ENCODE measurements around the gene TTC7B.

Gene TTC7B

DNA sequence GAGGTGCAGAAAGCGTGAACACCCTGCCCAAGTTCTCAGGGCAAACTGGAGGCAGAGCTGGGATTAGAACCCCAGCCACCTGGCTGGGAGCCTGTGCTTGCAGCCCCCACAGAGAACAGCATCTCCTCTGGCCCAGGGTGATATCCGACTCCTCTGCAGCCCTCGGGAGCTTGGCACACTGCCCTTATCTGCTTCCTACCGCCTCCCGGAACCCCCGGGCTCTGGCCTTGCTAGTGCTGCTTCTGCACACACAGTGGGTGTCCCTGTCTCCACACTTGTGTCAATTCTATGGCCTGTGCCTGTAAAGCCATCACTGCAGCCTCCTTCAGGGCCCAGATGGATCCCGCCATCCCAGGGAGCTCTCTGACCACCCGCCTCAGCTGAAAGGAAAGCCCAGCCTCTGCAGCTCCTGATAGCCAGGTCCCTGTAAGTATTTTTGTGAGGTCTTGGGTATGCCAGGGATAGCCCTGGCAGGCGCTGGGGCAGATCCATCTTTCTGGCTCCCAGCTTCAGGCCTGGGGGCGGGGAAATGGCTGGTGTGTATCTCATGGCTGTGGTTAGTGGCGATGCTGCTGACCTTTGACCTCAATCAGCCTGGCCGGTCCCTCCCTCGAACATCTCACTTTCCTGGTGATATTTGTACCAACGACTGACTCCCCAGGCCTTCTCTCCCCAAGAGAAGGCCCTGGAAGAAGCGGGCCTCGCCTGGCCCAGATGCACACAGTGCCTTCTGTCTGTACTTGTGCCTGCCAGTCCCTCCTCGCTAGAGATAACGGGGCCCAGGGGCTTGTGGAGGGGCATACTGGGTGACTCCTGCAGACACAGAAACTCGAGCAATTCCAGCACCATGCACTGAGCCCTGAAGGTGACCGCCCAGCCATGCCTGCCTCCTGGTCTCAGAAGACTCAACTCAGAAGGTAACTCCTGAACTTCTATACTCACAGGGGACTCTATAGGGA, 235.6 kb downstream of the TTC7B start:
- in situ Hi-C loops (cut with HindIII; ENCODE audit: low pct_ligation_motif_present, low pct_unique_long_range_greater_than_20kb, low sequenced_read_pairs) = no loop called here
- no peak for DNase-seq

DNA sequence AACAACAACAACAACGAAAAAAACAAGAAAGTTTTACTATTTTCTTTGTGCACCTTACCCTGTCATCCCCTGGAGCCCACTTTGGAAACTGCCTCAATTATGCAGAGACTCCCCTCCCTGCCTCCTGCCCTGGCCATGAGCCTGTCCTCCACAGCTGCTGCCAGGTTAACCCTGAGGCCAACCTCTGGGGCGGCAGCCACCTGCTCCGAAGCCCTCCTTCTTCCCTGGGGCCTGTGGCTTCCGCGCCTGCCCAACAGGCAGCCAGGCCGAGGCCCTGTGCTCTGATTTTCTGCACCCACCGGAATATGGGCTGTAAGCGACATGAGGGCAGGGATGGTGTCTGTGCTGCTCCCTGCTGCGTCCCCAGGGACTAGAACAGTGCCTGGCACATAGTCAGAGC, 236.4 kb downstream of the TTC7B start:
- DNase-seq = no peak
- in situ Hi-C loops (cut with HindIII; ENCODE audit: low pct_ligation_motif_present, low pct_unique_long_range_greater_than_20kb, low sequenced_read_pairs) = no loop called here

DNA sequence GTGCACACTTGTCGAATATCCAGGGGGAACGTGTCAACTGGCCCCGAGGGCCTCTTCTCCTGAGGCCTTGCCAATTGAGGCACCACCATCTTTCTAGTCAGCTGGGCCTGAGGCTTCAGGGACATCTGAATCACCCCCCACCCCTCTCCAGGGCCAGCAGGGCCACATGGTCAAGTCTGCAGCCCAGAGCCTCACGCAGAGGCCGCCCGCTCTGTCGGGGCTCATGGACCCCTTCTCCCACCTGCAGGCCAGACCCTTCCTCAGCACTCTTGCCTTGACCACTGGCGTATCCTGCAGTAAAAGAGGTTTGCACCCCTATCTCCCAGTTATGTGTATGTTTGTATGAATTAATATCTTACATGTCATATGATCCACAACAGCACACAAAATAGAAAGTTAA, 237.1 kb downstream of the TTC7B start:
- in situ Hi-C loops (cut with HindIII; ENCODE audit: low pct_ligation_motif_present, low pct_unique_long_range_greater_than_20kb, low sequenced_read_pairs) = no loop called here
- no peak for DNase-seq

DNA sequence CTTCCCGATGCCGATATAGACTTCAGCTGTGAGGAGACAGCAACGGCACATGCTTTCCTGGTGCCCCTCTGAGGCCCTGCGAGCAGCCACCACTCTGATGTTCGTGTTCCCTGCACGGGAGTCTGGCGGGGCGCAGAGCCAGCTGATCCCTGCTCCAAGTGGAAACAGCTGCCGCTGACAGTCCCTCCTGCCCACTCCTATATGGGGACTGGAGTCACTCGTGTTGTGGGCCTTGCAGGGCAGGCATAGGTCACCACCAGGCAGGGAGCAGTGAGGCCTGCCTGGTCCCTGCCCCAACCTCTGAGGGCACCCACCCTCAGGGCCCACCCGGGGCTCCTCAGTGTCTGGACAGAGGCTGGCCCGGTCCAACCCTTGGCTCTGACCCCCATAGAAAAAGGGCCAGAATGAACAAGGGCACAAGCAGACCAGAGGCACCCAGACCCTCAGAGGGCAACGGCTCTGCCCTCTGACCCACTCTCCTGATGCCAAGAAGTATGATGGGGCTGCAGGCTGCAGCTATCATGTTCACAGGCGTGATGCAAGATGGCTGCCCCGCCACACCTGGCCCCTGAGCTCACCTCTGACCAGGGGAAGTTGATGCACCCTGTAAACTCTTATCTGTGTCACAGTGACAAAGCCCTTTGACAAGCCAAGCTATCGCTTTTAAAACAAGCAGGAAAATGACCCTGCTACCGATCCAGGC, 237.8 kb downstream of the TTC7B start:
- in situ Hi-C loops (cut with HindIII; ENCODE audit: low pct_ligation_motif_present, low pct_unique_long_range_greater_than_20kb, low sequenced_read_pairs) = no loop called here

DNA sequence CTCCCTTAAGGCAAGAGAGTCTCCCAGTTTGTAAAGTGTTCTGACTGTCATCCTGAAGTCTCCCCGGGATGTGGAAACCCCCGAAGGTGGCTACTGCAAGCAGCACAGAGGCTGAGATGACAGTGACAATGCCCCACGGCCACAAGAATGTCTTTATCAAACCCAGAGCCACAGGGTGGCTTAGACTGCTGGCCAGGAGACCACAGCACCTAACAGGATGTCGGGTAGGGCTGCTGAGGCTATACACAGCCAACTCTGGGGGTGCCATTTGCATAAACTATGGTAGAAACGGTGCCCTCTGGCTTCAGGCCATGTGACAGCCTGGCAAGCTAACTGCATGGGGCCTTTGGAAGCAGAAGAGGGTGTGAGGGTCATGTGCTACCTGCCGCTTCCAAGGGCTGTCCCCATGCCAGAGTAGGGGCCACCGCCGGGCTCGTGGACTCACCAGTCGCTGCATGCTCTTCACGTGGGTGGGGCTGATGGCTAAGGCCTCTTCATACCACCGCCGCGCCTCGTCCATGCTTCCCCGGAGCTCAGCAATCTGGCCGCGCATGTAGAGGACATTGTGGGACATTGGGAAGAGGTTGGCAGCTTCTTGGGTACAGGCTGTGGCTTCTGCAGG, 238.5 kb downstream of the TTC7B start:
- in situ Hi-C loops (cut with HindIII; ENCODE audit: low pct_ligation_motif_present, low pct_unique_long_range_greater_than_20kb, low sequenced_read_pairs) = no loop called here
- DNase-seq = no peak

More for the DNA sequence above, 237.8 kb downstream of the TTC7B start:
- DNase-seq = no peak

DNA sequence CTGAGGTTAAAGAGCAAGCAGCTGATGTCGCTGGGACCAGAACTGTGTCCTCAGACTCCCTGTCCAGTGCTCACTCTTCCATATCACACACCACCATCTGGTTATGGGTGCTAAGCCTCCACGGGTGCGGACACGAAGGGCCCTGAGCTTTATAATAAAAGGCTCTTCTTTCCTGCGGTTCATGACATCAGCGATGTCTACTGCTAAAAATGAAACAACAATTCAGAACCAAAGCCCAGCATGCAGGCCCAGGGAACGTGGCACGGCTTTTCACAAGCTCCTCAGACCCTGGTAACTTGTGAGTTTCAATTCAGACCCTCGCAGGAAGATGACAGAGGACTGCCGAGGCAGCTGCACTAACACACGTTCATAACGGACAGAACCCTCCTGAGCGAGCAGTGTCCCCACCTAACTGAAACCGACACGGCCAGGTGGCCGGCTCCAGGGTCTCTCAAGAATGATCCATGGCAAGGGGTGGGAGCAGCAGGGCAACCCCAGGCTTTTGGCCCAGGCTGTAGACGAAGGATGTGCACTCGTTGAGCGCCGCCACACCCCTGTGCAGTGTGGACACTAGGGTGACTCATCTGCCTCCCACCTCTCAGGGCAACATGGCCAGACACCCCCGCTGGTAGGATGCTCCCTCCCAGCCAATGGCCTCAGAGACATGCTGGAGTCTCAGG, 239.1 kb downstream of the TTC7B start:
- in situ Hi-C loops (cut with HindIII; ENCODE audit: low pct_ligation_motif_present, low pct_unique_long_range_greater_than_20kb, low sequenced_read_pairs) = no loop called here
- no peak for DNase-seq

DNA sequence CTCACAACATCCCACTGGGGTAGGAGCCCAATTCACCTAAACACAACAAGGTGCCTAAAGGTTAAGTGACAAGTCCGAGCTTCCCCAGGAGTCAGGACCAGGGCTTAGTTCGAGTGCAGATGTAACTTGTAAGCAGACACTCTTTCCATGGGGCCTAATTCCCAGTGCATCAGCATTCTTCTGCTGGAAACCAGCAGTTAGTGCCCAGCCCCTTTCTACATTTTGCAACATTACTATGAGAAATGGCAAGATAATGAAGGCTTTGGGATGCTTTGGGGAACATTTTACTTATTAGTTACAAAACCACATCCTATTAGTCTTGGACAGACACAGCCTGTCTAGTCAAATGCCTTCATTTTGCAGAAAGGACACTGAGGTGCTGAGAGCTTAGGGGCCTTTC, 239.6 kb downstream of the TTC7B start:
- no peak for DNase-seq
- in situ Hi-C loops (cut with HindIII; ENCODE audit: low pct_ligation_motif_present, low pct_unique_long_range_greater_than_20kb, low sequenced_read_pairs) = no loop called here

DNA sequence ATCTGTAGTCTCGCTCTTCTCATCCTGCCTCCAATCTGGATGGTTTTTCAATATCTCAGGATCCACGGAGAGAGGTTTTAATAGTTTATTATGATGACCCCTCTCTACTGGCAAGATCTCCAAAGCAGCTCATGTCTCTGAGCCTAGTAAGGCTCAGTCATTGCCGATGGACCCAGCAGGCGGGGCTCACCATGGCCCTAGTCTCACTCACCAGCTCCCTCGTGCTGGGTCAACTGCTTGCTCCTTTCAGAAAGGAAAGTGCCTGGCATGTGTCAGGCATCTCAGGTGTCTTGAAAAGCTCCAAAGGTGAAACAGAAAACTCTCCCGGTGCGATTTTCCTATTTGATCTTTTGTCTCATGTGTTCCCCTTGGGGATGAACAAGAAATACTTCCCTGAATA, 240.4 kb downstream of the TTC7B start:
- in situ Hi-C loops (cut with HindIII; ENCODE audit: low pct_ligation_motif_present, low pct_unique_long_range_greater_than_20kb, low sequenced_read_pairs) = no loop called here
- no peak for DNase-seq

DNA sequence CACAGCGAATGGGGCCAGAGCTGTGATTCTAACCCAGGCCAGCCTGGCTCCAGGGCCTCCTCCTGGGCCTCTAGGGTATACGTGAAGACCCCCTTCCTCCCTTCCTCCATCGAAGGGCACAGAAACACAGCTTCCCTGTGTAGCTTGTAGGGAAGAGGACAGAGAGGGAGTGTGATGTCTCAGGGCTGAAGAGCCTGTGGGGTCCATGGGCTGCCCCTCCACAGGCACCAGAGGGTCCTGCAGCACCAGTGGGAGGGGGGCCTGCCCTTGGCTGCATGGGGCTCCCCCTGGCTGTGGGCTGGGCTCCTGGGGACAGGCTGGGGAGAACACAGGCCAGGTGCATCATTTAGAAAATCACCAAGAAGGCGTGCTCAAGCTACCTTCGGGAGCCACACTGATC, 240.9 kb downstream of the TTC7B start:
- DNase-seq = no peak
- in situ Hi-C loops (cut with HindIII; ENCODE audit: low pct_ligation_motif_present, low pct_unique_long_range_greater_than_20kb, low sequenced_read_pairs) = no loop called here

DNA sequence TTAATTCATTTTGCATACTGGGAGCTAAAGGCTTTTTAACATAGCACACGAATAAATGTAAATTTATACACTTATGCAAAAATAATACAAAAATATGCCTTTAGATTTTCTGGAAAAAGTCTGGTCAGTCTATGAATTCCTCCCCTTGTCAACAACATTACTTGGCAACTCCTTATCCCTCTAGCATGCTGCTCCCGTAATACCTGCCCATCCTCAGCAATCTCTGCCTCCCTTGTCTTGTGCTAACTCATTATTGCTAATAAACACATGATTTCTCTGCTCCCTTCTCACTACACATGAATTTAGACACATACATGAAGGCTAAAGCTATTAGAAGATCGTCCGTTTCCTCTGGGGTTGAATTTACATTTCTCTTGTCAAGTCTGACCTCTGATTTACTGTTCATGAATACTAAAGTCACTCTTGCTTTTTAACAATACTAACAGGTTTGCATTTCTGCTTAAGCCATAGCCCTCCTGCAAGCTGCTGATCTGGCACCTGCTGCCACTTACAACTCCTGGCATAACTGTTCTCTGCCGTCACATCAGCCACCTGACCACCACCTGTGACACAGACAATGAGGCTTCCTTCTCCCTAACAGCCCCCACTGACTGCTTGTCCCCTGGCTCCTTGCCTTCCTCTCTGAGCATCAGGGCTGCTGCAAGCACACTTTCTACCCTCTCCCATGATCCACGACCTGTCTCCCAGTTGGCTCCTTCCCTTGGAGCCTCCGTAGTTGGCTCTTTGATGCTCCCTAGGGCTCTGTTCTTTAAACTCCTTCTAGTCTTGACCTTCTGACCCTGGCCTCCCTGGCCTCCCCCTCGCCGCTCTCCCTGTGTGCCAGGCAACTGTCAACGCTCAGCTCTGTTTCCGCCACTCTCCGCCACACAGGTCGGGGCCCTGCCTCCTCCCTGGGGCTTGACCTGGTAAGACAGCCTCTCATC, 241.8 kb downstream of the TTC7B start:
- in situ Hi-C loops (cut with HindIII; ENCODE audit: low pct_ligation_motif_present, low pct_unique_long_range_greater_than_20kb, low sequenced_read_pairs) = no loop called here
- DNase-seq = no peak

DNA sequence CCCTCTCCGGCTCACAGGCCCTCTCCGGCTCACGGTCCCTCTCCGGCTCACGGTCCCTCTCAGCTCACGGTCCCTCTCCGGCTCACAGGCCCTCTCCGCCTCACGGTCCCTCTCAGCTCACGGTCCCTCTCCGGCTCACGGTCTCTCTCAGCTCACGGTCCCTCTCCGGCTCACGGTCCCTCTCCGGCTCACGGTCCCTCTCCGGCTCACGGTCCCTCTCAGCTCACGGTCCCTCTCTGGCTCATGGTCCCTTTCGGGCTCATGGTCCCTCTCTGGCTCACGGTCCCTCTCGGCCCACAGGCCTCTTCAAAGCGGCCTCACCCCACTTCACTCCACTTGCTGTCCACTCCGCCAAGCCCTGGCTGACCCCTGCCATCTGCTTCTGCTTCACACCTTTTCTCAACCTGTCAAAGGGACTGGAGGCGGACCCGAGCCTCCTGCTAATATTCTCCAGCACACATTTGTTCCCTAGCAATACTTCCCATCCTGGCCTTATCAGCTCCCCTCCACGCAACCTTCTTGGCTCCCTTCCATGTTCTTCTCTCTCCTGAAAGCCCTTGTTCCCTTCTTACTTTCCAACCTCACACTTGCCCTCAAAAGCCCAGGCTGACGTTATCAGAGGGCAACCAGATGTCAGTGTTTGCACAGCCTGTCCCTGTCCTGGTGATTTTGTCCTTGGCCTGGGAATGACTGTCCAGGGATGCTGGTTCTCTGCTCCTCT, 242.7 kb downstream of the TTC7B start:
- in situ Hi-C loops (cut with HindIII; ENCODE audit: low pct_ligation_motif_present, low pct_unique_long_range_greater_than_20kb, low sequenced_read_pairs) = no loop called here
- no peak for DNase-seq

DNA sequence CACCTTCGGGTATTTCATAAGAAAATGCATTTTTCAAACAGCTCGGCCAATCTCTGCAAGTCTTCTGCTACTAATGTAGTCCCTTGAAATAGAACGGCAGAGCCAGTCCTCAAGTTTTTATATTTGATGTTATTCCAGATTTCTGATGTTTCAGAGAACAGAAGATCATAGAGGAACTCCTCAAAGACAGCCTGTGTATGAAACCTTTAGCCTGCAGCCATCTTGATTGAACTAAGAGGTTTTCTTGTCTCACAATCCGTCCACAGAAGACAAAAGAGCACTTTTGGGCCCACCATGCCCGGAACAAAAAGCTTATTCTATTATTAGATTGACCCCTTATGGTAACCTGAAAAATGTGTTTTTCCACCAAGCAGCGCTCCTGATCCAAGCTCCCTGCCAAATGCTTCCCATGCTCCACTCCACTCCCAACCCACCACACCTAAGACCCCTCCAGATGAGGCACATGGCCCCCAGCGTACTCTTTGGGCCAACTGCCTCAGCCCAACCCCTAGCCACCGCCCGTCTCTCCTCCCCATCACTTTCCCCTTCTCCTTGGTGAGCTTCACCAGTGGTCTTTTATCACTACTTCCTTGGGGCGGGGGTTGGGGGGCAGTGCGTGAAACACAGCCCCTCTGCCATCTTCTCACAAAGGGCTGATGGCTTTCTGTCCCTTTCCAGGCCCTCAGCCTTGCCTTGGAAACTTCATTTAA, 243.6 kb downstream of the TTC7B start:
- no peak for DNase-seq
- in situ Hi-C loops (cut with HindIII; ENCODE audit: low pct_ligation_motif_present, low pct_unique_long_range_greater_than_20kb, low sequenced_read_pairs) = no loop called here

DNA sequence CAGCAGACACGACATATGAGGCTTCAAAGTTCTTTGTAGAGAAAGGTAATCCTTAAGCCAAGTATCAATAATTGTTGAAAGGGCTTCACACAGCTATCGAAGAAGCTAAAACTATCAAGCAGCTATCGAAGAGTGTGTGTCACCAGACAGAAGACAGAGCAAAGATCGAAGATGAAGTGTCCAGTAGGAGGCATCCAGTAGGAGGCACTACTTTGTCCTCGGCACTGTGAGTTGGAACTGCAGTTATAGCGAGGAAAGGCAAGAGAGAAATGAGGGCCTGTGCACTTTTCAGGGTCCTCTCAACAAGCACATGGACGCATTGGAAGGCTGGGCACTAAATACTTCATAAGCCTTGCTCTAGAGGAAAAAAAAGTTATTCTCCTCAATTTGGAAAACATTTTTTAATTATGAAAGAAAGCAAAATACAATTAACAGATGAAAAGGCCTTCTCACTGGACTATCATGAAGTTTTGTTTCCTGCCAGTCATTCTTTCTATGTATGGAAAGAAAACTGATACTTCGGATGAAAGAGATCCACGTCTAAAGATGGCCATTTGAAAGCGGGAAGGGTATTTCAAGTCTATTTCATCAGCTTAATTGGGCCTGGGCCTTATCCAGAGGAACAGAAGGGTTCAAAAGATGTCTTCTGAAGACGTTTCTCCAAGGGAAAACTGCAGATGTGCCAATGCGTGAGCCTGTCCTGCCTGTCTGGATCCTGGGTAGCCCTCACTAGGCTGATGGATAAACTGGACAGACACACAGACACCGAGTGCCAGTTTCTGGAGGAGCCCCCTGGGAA, 244.9 kb downstream of the TTC7B start:
- in situ Hi-C loops (cut with HindIII; ENCODE audit: low pct_ligation_motif_present, low pct_unique_long_range_greater_than_20kb, low sequenced_read_pairs) = no loop called here

DNA sequence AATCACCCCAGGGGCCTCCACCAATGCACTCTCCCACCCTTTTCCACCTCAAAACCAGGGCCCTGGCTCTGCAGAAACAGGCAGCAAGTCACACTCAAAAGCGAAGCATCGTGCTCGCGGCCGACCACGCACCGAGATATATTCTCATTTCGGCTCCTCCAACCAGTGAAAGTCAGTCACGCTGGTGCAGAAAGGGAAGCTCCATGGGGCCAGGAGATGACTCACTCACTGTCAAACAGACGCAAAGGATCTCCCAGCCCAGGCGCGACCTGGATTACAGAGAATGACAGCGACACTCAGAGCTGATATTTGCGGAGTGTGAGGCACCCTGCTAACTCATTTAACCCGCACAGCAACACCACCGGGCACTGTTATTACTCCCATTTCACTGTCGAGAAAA, 245.8 kb downstream of the TTC7B start:
- in situ Hi-C loops (cut with HindIII; ENCODE audit: low pct_ligation_motif_present, low pct_unique_long_range_greater_than_20kb, low sequenced_read_pairs) = no loop called here
- DNase-seq = no peak

More for the DNA sequence above, 244.9 kb downstream of the TTC7B start:
- no peak for DNase-seq

DNA sequence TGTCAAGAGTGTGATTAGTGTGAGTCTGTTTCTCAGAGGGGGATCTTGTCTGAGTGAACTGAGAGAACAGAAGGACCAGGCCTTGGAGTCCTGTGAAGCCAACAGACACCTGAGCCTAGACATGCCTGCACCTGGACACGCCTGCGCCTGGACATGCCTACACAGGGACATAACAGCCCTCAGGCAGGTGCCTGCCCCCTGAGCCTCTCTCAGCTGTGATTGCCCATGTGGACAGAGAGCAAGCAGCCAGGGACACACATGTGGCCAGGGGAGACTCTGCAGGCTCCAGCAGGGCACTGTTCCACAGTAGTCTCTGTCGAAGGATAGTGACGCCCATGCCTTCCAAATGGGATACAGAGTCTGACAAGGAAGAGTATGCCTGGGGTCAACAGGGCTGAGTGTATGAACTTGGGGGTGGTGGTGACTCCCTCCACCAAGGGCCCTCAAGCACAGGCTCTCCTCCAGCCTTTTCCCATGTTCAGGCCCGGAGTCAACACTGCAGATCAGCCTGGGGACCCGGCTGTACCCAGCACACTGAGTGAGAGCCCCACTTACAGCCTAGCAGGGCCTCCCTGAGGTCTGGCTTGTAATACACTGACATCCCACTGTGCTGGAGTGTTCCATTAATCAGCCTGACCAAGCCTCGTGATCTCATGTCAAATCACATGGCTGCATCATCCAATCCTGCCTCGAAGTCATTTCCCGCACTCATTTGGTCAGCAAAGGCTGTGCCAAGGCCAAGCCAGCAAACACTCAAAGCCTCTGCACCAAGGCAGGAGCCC, 246.4 kb downstream of the TTC7B start:
- DNase-seq = no peak
- in situ Hi-C loops (cut with HindIII; ENCODE audit: low pct_ligation_motif_present, low pct_unique_long_range_greater_than_20kb, low sequenced_read_pairs) = no loop called here
